Heart left ventricle (tissue), 16 donors: ENCODE measurements around the gene PRRX2. TPM values are rescaled to one million over a fixed set of nuclear protein-coding genes. Genes with fewer than 3 reads are reported as not detected.

Experiments
- ATAC-seq, 4 donors: fragments of 200-7000 bp; cut with Tn5 transposase; one replicate each; pipeline ENCODE4 v1.9.1; 2020 to 2022; ENCODE audit warnings: moderate library complexity in 4 of 4, mild to moderate bottlenecking in 3 of 4, moderate number of reproducible peaks in 1 of 4
- DNase-seq, 5 donors: peaks; one replicate each; pipeline ENCODE4 v3.0.0-alpha.2; 2020
- H3K27ac ChIP-seq, 12 donors: fragments of 200-600 bp; sonication (generic) in 4 of 12; one replicate each; pipeline versions ENCODE4 v1.5.0 to v1.8.0; 2016 to 2022; ENCODE audit warnings: mild to moderate bottlenecking in 2 of 12
- H3K27me3 ChIP-seq, 9 donors: fragments of 200-600 bp; sonication (generic) in 2 of 9; one replicate each; pipeline versions ENCODE4 v1.5.1 to v1.8.0; 2016 to 2022; ENCODE audit warnings: mild to moderate bottlenecking in 3 of 9
- H3K36me3 ChIP-seq, 9 donors: fragments of 200-600 bp; sonication (generic) in 2 of 9; one replicate each; pipeline versions ENCODE4 v1.5.0 to v1.8.0; 2018 to 2022; ENCODE audit warnings: mild to moderate bottlenecking in 2 of 9
- H3K4me1 ChIP-seq, 12 donors: fragments of 200-600 bp; sonication (generic) in 4 of 12; one replicate each; pipeline versions ENCODE4 v1.5.0 to v1.8.0; 2016 to 2022; ENCODE audit warnings: mild to moderate bottlenecking in 3 of 12
- H3K4me3 ChIP-seq, 12 donors: fragments of 200-600 bp; sonication (generic) in 4 of 12; one replicate each; pipeline versions ENCODE4 v1.5.0 to v1.8.0; 2017 to 2022; ENCODE audit warnings: mild to moderate bottlenecking in 9 of 12, moderate library complexity in 4 of 12
- H3K9me3 ChIP-seq, 12 donors: fragments of 200-600 bp; sonication (generic) in 4 of 12; one replicate each; pipeline versions ENCODE4 v1.5.0 to v1.8.0; 2016 to 2022; ENCODE audit warnings: mild to moderate bottlenecking in 1 of 12
- POLR2A ChIP-seq, 2 donors: fragments of 450-650 bp; IDR thresholded peaks; one replicate each; pipeline ENCODE4 v1.6.1; 2017; ENCODE audit warnings: antibody characterized with exemption in 2 of 2, mild to moderate bottlenecking in 2 of 2, moderate library complexity in 2 of 2
- WGBS, 4 donors: extraction: QIAGEN DNeasy Blood & Tissue Kit in 2 of 4; methylation state at CpG; one replicate each; pipeline versions ENCODE4 v1.1.5 to v1.1.7; 2013 to 2018; 5-methylcytosine and 5-hydroxymethylcytosine counted together
- intact Hi-C, 10 donors: fragments of 100-400 bp; cut with DNase I; formaldehyde crosslinking; loops; one replicate each; pipeline versions ENCODE4 v1.11.1 to v1.14.2; 2022
- polyA plus RNA-seq, 2 donors: library from polyadenylated mRNA; stranded (reverse); fragments of 200-250 nt; gene quantifications; one replicate each; pipeline ENCODE4 v1.2.3, GENCODE V29; 2013
- total RNA-seq, 9 donors: library from RNA; depleted of rRNA in 2 of 9; stranded (reverse); fragments of >200 nt in 2 of 9; fragmentation: NEBNext Ultra II Directional in 3 of 9; extraction: Animal tissue kit (Norgen Biotek cat#: 25700) in 3 of 9; gene quantifications; one replicate each; pipeline versions ENCODE4 v1.1.0 to v1.2.4, GENCODE V29; 2016 to 2023
- TF ChIP-seq, protein P1 (sequence below), 12 donors: fragments of 200-600 bp; sonication (generic) in 4 of 12; IDR thresholded peaks; one replicate each; pipeline versions ENCODE4 v1.5.0 to v1.8.0; 2018 to 2022; ENCODE audit warnings: antibody characterized with exemption in 12 of 12, mild to moderate bottlenecking in 5 of 12
- donor health status: ischemic (EF 13 %, LVEDD 7.1; RV severe dilation, severe dysfunction).
- donor health status: healthy with polysubstance abuse.
- donor health status: DM: no; HTN: yes; CAD: no.
- donor health status: DM: no; HTN: no; CAD: no.
- donor health status: ischemic (EF 25% LVEDD 6.9; RV normal size, moderate dysfunction).
- donor health status: ischemic (EF 25% LVEDD 5.7; RV mildly dilated, moderate dysfunction).
- donor health status: healthy.
- donor health status: DM: yes; HTN: yes; CAD: no.
- donor health status: ischemic (EF 35%, LVEDD 5.7; RV mildly dilated, moderate dysfunction).
- donor health status: nonischemic (EF 11% LVEDD 7.7; RV severe dilation, severe dysfunction).
- donor health status: DM: yes; HTN: yes; CAD: no.
- donor health status: PGD.
- donor health status: ischemic (EF 29% LVEDD 5.4; RV normal size, mild dysfunction).
- donor health status: nonischemic (EF 23%, LVEDD 6.1; RV moderate dilation, normal function).

Gene PRRX2
- total and polyA plus RNA-seq, 11 donors: 0.22 to 1.5 (median 0.75) TPM; not detected in 1

DNA sequence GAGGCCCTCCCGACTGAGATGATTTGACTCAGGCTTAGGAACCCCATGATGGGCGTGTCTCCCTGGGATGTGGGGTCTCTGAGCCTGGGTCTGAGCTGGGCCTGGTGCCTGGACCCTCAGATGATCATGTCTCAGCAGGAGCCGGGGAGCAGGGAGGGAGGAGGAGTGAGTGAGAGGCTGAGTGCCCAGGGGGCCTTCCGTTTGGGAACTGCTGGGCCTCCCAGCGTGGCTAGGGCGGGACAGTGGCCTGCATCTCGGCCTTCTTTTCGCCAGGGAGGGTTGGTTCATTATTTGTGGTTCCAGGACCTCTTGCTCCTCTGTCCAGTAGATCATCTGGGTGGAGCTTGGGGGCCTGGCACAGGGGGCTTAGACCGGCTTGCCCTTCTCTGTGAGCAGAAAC lies 5.6 kb downstream of the PRRX2 start:
- peaks cover 2 to 21% (median 10%) of the 10 kb centered on the region in 9 donors for H3K27me3 ChIP-seq
- no peak for DNase-seq
- ATAC-seq: no peak
- no peak overlapping the region for H3K4me3 ChIP-seq
- H3K36me3 ChIP-seq: no peaks in the 10 kb centered on the region
- H3K4me1 ChIP-seq: peaks cover 0 to 5% (median 0%) of the 10 kb centered on the region in 12 donors
- H3K9me3 ChIP-seq: no peaks in the 10 kb centered on the region
- no peak for TF ChIP-seq POLR2A (IDR thresholded peaks at IDR 0.05)
- TF ChIP-seq, protein P1, sequence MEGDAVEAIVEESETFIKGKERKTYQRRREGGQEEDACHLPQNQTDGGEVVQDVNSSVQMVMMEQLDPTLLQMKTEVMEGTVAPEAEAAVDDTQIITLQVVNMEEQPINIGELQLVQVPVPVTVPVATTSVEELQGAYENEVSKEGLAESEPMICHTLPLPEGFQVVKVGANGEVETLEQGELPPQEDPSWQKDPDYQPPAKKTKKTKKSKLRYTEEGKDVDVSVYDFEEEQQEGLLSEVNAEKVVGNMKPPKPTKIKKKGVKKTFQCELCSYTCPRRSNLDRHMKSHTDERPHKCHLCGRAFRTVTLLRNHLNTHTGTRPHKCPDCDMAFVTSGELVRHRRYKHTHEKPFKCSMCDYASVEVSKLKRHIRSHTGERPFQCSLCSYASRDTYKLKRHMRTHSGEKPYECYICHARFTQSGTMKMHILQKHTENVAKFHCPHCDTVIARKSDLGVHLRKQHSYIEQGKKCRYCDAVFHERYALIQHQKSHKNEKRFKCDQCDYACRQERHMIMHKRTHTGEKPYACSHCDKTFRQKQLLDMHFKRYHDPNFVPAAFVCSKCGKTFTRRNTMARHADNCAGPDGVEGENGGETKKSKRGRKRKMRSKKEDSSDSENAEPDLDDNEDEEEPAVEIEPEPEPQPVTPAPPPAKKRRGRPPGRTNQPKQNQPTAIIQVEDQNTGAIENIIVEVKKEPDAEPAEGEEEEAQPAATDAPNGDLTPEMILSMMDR (IDR thresholded peaks at IDR 0.05): no peak
- 82 to 91% (median 85%) methylated on average over 9 of the region's 9 CpGs for WGBS, 4 donors
- intact Hi-C loops: no loop called here
- H3K27ac ChIP-seq: no peak overlapping the region

DNA sequence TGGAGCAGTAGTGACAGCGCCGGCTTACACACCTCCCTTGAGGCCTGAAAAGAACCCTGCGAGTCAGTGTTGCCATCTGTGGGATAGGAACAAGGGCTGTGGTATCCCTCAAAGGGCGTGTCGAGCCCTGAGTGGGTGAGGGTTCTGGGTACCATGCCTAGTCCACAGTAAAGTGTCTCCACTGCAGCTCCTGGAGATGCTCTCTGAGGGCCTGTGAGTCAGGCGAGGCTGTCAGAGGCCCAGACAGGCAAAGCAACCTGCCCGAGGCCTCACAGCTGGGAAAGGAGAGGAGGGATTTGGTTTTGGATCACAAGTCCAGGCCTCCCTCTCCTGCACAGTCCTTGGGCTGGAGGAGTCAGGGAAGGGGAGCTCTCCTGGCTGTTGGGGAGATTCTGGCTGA lies 6.1 kb downstream of the PRRX2 start:
- Histone ChIP-seq H3K4me1 (peaks cover 0 to 2% (median 0%) of the 10 kb centered on the region in 12 donors), H3K27me3 (peaks cover 0 to 16% (median 6%) of the 10 kb centered on the region in 9 donors)
- no peak for ATAC-seq

DNA sequence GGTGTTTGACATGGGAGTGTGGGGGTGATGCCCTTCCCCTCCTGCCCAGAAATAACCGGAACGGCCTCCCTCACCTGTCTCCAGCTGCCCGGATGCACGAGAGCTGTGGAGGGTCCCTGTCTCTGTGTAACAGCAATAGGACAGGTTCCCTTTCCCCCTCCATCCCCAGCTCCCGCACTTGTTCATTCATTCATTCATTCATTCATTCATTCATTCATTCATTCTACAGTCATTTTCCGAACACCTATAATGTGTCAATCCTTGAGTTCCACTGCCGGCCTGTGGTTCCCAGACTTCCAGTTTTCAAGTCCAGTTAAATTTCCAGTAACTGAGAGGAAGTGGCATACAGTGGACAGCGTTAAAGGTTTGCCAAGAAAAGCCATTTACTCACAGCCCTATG lies 7.3 kb downstream of the PRRX2 start:
- TF ChIP-seq, protein P1 (IDR thresholded peaks at IDR 0.05): no peak
- TF ChIP-seq POLR2A (IDR thresholded peaks at IDR 0.05): no peak
- Histone ChIP-seq H3K4me3 (no peak overlapping the region), H3K27me3 (peaks cover 0 to 9% (median 0%) of the 10 kb centered on the region in 9 donors), H3K27ac (no peak overlapping the region), H3K9me3 (no peaks in the 10 kb centered on the region), H3K4me1 (no peaks in the 10 kb centered on the region), H3K36me3 (no peaks in the 10 kb centered on the region)
- WGBS, 4 donors: 83 to 89% (median 85%) methylated on average over 8 of the region's 8 CpGs
- intact Hi-C loops: no loop called here
- ATAC-seq (no peak), DNase-seq (no peak)

More for the DNA sequence above, 6.1 kb downstream of the PRRX2 start:
- no peaks in the 10 kb centered on the region for H3K36me3 ChIP-seq
- H3K4me3 ChIP-seq: no peak overlapping the region
- H3K27ac ChIP-seq: no peak overlapping the region
- WGBS, 4 donors: 81 to 85% (median 82%) methylated on average over 7 of the region's 7 CpGs
- intact Hi-C loops: no loop called here
- H3K9me3 ChIP-seq: no peaks in the 10 kb centered on the region
- no peak for TF ChIP-seq POLR2A (IDR thresholded peaks at IDR 0.05)
- DNase-seq: no peak

DNA sequence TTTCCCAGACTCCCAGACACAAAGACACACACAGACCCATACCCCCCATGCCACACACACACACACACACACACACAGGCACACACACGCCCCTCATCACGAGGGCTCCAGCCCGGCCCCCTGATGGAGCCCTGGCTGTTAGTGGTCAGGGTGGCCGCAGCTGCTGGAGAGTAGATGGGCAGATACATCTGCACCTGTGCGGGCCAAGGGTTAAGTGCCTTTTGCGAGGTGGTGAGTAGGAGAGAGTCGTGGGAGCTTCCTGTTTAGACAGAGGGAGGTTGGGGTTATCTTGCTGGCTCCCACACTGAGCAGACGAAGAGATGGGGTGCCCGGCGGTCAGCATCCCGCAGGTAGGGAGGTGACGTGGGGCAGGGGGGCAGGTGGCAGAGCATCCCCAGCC lies 8.2 kb downstream of the PRRX2 start:
- no peaks in the 10 kb centered on the region for H3K9me3 ChIP-seq
- H3K36me3 ChIP-seq: no peaks in the 10 kb centered on the region
- intact Hi-C loops: no loop called here
- H3K27me3 ChIP-seq: peaks cover 0 to 11% (median 0%) of the 10 kb centered on the region in 9 donors
- TF ChIP-seq POLR2A (IDR thresholded peaks at IDR 0.05): no peak
- TF ChIP-seq, protein P1 (IDR thresholded peaks at IDR 0.05): no peak
- no peak for ATAC-seq
- no peak for DNase-seq
- H3K27ac ChIP-seq: no peak overlapping the region
- H3K4me3 ChIP-seq: no peak overlapping the region
- H3K4me1 ChIP-seq: no peaks in the 10 kb centered on the region
- WGBS, 4 donors: 70 to 80% (median 73%) methylated on average over 8 to 12 of the region's 12 CpGs

DNA sequence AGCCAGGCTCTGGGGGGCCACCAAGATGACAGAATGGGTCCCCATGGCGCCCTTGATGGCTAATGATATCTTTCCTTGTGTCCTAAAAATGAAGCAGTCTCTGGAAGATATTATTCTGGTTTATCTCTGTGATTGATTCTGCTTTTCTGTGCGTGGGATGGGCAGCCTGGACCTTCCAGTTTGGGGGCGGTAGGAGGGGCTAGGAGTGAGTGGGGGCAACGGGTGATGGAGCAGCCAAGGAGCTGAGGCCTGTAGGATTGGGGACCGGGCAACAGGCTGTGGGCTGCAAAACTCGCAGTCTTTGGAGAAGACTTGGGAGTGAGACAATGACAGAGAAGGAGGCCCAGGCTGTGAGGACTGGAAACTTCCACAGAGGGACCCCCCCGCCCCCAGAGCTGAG lies 8.8 kb downstream of the PRRX2 start:
- 80 to 83% (median 81%) methylated on average over 6 to 7 of the region's 7 CpGs for WGBS, 4 donors
- TF ChIP-seq POLR2A (IDR thresholded peaks at IDR 0.05): no peak
- TF ChIP-seq, protein P1 (IDR thresholded peaks at IDR 0.05): no peak
- no peak overlapping the region for H3K27ac ChIP-seq
- intact Hi-C loops: no loop called here
- H3K36me3 ChIP-seq: no peaks in the 10 kb centered on the region
- ATAC-seq (no peak), DNase-seq (no peak)
- H3K27me3 ChIP-seq: peaks cover 0 to 13% (median 3%) of the 10 kb centered on the region in 9 donors
- H3K4me1 ChIP-seq: no peaks in the 10 kb centered on the region
- no peak overlapping the region for H3K4me3 ChIP-seq
- no peaks in the 10 kb centered on the region for H3K9me3 ChIP-seq
